NCI-H69 (cell line): ENCODE measurements around the gene MEGF6.
"Not testable (repeated sequence)": the region's sequence is repeated elsewhere in the genome, so short reads cannot be mapped to it uniquely, and the experiment has no call there.

Source experiments
- DNase-seq: peaks from one replicate; lab custom pipeline; 2025; lab: John Stamatoyannopoulos, UW

The MEGF6 gene

GRCh38 chr1:3575515-3575914 lies 35.8 kb downstream of the MEGF6 start:
- not testable (repeated sequence) for DNase-seq

- peak; percentile 80 for DNase-seq
Observed at GRCh38 chr1:3573500-3573899, 37.8 kb downstream of the MEGF6 start.

GRCh38 chr1:3572638-3573037 lies 38.7 kb downstream of the MEGF6 start:
- DNase-seq = not testable (repeated sequence)

- no peak for DNase-seq
Observed at GRCh38 chr1:3571263-3571662, 40.0 kb downstream of the MEGF6 start.

- DNase-seq = peak; percentile 11
Observed at GRCh38 chr1:3570066-3570986, 41.0 kb downstream of the MEGF6 start.

- DNase-seq = no peak
Observed at GRCh38 chr1:3569436-3569835, 41.9 kb downstream of the MEGF6 start.

- no peak for DNase-seq
Observed at GRCh38 chr1:3568815-3569435, 42.4 kb downstream of the MEGF6 start.

- DNase-seq = no peak
Observed at GRCh38 chr1:3566951-3567804, 44.1 kb downstream of the MEGF6 start.

GRCh38 chr1:3566003-3566885 lies 45.1 kb downstream of the MEGF6 start:
- DNase-seq = no peak

GRCh38 chr1:3564921-3565831 lies 46.1 kb downstream of the MEGF6 start:
- DNase-seq = peak; percentile 23

- no peak for DNase-seq
Observed at GRCh38 chr1:3563610-3564009, 47.7 kb downstream of the MEGF6 start.

- no peak for DNase-seq
Observed at GRCh38 chr1:3563125-3563524, 48.2 kb downstream of the MEGF6 start.

- DNase-seq = no peak
Observed at GRCh38 chr1:3562712-3563111, 48.6 kb downstream of the MEGF6 start.

- DNase-seq = no peak
Observed at GRCh38 chr1:3561702-3562101, 49.6 kb downstream of the MEGF6 start.

GRCh38 chr1:3560981-3561380 lies 50.3 kb downstream of the MEGF6 start:
- no peak for DNase-seq

- no peak for DNase-seq
Observed at GRCh38 chr1:3560251-3560871, 50.9 kb downstream of the MEGF6 start.

- no peak for DNase-seq
Observed at GRCh38 chr1:3558036-3558726, 53.1 kb downstream of the MEGF6 start.

GRCh38 chr1:3557366-3557765 lies 53.9 kb downstream of the MEGF6 start:
- DNase-seq = no peak

- DNase-seq = no peak
Observed at GRCh38 chr1:3556336-3556735, 55.0 kb downstream of the MEGF6 start.
